Measurements from ENCODE around the gene CHGA.

The CHGA gene

DNA sequence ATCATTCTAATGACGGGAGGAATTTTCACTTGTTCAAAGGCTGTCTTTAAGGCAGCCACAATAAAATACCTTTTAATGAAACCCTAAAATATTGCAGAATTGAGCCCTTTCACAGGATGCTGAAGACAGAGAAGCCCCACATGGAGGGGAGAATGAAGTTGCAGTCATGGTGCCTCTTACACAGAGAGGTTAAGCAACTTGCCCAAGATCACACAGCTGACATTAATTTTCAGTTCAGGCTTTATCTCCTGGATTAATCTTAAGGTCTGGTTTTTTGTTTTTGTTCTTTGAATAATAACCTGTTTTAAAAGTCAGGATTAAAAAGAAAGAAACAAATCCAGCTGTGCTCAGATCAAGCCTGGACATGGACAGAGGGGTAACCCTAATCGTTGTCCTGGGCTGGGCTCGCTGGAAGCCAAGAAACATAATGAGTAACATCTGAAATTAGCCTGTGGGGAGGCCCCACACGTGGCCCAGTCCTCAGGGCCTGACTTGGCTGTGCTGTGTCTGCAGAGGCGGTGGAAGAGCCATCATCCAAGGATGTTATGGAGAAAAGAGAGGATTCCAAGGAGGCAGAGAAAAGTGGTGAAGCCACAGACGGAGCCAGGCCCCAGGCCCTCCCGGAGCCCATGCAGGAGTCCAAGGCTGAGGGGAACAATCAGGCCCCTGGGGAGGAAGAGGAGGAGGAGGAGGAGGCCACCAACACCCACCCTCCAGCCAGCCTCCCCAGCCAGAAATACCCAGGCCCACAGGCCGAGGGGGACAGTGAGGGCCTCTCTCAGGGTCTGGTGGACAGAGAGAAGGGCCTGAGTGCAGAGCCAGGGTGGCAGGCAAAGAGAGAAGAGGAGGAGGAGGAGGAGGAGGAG, 8.0 kb downstream of the CHGA start:
- DNase-seq (ENCODE audit: low read depth in 2 of 2): no peak

DNA sequence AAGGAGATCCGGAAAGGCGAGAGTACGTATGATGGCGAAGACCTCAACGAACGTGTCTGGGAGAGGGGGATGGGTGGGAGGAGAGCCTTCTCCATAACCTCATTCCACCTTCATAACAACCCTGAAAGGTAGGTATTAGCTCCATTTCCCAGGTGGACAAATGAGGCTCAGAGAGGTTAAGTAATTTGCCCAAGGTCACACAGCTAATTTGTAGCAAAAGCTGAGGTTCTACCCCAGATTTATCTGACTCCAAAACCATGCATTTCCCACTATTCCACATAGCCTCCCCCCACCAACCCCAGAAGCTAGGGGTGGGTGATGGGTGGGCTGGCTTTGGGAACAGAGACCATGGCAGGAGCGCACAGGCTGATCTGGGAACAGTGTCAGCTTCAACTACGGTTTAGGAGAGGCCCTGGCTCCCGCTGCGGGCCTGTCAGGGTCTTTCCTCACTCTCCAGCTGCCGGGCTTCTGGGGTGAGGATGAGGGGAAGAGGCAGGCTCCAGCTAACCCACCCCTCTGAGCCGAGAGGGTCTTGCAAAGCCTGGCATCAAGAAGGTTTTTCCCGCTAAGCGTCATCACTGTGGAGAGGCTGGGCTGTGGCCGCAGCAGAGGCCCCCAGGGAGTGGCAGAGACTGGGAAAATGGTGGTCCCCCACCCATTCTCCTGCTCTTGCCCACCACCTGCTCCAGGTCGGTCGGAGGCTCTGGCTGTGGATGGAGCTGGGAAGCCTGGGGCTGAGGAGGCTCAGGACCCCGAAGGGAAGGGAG, 8.9 kb downstream of the CHGA start:
- DNase-seq (ENCODE audit: low read depth in 2 of 2): no peak

DNA sequence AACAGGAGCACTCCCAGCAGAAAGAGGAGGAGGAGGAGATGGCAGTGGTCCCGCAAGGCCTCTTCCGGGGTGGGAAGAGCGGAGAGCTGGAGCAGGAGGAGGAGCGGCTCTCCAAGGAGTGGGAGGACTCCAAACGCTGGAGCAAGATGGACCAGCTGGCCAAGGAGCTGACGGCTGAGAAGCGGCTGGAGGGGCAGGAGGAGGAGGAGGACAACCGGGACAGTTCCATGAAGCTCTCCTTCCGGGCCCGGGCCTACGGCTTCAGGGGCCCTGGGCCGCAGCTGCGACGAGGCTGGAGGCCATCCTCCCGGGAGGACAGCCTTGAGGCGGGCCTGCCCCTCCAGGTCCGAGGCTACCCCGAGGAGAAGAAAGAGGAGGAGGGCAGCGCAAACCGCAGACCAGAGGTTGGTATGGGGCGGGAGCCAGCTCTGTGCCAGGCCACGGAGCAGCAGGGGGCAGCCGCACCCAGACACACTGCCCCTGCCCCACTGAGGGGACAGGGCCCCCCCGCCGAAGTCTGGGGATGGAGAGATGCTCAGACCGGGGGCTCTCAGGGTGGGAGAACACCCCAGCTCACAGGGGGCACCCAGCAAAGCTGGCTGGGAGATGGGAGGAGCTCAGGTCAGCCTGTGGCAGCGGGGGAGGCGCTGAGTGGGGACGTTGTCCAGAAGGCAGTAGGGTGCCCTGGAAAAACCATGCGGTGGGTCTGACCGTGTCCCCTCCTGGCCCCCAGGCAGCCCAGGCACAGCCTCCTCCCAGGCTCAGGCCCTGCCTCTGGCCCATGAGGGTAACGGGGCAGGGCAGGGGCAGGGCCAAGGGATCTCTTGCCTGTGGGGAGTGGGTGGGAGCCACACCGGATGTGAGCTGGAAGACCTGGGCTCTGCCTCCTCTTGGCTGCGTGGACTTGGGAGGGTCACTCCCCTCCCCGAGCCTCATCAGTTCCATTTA, 9.8 kb downstream of the CHGA start:
- DNase-seq (ENCODE audit: low read depth in 2 of 2): no peak

DNA sequence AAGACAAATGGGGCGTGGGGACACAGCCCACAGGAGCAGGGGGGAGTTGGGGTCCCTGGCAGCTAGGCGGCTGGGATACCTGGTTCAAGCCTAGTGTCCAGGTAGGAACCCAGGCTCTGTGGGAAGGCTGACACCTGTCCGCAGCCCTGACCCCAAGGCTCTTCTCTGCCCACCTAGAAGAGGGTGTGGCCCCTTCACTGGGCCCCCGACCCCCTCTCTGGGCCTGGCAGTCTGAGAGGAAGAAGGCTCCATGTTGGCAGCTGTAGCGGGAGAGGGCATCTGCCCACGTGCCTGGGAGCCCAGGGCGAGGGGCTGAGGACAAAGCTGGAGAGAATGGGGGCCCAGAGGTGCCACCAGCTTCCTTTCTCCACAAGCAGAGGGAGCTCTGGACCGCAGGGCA, 10.5 kb downstream of the CHGA start:
- no peak for DNase-seq (ENCODE audit: low read depth in 2 of 2)

DNA sequence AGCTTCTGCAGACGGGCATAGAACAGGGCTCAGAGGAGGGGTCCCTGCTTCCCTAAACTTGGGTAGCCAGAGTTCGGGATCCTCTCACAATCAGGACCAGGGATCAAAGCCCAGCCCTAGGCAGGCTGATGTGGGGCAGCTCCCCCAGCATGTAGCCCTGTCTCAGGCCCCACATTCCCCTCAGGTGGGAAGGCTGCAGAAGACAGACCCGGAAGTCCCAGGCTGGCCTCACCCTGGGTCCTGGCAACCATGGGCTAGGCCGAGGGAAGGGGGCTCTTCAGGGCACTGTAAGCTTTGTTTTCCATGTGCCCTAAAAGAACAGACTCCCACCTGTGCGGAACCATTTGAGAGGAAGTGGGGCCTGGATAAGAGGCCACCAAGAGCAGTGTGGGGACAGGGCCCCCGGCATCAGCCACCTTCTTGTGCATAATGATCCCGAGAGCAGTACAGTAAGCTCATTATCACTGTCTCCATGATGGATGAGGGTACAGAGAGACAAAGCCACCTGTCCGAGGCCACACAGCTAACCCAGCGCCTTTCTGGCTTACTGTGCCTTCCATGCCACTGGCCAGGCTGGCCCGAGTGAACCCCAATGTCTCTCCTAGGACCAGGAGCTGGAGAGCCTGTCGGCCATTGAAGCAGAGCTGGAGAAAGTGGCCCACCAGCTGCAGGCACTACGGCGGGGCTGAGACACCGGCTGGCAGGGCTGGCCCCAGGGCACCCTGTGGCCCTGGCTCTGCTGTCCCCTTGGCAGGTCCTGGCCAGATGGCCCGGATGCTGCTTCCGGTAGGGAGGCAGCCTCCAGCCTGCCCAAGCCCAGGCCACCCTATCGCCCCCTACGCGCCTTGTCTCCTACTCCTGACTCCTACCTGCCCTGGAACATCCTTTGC, 11.5 kb downstream of the CHGA start:
- DNase-seq (ENCODE audit: low read depth in 2 of 2): no peak

DNA sequence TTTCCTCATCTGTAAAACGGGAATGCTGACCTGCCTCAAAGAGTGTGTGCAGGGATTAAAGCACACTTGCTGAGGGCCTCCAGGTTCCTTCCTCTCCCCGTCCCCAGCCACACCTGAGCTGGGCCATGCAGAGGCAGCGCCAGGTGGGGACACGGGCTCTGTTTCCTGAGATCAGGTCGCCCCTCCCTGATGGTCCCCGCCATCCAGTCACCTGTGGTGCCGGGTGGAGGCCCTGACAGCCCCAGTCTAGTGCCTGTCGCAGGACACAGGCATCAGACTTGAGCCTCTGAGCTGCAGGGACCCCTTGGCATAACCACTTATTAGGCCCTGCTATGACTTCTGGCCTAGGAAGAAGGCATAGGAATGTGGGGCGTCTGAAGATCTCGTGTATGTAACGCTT, 12.5 kb downstream of the CHGA start:
- DNase-seq (ENCODE audit: low read depth in 2 of 2): no peak

DNA sequence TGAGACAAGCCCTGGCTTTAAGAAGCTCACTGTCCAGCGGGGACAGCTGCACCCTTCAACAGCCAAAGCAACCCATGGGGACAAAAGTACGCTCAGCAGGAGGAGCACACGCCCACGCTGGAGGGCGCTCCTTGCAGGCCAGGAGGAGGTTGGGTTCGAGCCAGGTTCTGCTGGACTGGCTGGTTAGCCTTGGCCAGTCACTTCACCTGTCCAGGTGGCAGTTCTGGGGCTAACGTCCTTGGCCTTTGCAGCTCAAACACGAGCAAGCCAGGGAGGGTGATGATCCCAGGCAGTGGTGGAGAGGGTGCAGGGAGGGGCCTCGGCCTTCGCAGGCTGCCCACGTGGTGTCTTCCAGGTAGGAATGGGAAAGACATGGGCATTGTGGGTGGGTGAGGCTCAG, 13.1 kb downstream of the CHGA start:
- no peak for DNase-seq (ENCODE audit: low read depth in 2 of 2)

DNA sequence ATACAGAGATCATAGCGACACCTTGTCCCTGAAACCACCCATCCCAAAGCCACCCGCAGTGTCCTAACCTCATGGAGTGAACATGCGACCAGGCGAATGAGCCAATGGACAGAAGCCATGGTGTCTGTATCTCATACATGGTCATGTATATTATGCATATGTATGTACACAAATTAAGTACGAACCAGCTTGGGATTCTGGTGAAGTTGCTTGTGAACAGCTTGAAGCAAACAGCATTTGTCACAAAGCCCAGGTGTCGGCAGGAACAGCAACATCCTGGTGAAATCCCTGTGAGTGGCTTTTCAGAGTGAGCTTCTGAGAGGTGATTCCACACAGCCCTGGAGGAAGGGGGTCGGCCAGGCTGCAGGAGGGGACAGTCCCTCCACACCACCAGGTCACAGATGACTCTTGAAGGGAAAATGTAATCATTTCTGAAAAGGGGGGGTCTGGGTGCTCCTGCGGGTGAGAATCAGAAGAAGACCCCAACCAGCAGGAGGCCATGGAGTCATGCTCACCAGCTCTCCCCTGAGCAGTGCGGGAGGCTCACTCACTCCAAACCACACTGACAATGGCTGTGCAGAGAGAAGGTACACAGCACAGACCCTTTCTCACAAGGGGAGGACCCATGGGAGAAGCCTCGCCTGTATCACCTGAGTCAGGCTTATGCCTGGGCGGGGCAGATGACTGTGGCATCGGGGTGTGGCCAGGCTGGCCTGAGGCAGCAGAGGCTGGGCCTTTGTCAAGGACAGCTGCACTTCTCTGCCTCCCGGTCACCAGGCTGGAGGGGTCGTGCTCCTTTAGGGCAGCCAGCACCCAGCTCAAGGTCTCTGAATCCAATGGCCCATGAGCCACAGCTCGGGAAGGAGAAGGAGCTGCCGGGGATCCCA, 14.3 kb downstream of the CHGA start:
- no peak for DNase-seq (ENCODE audit: low read depth in 2 of 2)

DNA sequence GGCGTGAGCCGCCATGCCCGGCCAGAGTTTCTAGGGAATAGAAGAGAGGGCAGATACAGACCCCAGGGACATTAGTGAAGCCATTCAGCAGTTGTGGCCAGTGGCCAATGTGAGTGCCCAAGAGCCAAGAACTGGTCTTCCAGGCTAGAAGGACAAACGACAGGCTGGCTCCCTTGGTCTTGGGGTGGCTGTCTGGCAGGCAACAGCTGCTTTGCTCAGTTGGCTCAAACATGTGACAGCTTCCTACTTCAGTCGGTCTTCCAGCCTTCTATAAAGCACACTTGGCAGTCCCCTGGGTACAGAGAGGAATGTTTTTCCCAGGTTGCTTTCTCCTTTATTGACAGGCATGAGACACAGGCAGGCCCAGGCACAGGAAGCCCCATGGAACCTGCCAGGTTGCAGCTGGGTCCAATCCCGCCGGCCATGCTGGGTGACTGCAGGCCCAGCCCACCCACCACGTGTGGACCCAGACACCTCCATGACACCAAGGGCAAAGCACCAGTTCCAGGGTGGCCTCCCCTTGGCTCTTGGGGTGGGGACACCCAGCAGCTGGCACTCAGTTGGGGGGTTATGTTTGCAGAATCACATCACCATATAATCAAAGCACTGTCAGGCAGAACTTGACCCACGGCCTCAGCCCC, 15.4 kb downstream of the CHGA start:
- DNase-seq (ENCODE audit: low read depth in 2 of 2): no peak

DNA sequence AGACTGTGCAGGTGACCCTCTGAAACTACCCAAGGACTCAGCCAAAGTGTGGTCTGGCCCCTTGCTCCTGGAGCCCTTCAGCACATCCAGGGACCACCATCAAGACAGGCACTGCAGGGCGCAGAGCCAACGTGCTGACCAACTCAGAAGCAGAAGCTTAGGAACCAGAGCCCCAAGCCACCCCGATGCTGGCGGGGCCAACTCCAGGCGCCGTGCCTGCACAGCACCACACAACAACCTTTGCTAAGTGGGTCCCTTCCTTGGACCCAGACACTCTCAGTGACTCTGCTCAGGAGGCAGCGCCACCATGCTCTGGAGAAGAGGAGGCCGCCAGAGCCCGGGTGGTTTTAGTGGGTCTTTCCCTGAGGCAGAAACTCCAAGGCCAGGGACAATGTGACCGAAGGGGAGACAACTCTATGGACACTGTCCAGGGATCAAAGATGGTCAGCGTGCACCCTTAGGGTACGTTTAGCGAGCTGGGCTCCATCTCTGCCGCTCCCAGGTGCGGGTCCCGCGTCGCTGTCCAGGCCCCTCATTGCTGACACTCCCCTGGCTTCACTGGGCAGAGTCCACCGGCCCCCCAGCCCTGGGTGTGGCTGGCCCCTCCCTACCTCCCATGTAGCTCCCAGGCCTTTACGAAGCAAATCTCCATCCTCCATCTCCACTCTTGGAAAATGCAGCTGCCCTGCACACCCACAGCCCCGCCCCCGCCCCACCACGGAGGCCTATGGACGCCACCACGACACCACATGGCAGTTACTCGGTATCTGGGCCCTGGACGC, 16.1 kb downstream of the CHGA start:
- no peak for DNase-seq (ENCODE audit: low read depth in 2 of 2)

DNA sequence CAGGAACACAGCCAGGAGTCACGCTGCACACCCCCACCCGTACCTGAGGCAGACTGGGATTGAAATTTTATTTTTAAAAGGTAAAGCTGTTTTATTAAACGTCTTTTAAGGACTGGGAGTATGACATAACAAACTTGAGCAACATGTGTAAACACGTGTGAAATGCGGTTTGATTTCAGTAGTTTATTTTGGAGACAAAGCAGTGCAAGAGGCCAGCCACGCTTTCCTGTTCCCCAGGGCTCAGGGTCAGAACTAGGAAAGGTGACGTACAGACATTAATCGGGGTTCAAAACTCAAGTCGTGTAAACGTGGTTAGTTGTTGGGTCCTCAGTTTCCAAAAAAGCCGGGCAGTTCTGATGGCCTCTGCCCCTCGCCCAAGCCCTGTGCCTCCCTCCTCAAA, 16.7 kb downstream of the CHGA start:
- no peak for DNase-seq (ENCODE audit: low read depth in 2 of 2)

DNA sequence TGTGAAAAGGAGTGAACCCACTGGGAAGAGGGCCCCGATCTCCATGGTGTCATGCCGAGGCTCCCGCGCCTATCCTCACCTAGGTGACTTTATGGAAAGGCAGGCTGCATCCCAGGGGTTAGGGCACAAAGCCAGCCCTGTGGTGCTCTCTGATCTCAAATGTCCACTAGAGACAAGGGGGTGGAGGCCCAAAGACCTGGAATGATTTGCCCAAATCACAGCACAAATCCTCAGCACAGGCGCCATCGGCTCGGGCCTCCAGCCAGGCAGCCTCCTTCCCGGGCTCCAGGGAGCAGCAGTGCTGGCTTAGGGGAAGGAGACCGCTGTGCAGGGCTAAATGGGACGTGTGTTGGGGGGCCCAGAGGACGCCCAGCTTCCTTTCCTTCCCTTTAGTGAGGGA, 17.6 kb downstream of the CHGA start:
- no peak for DNase-seq (ENCODE audit: low read depth in 2 of 2)

DNA sequence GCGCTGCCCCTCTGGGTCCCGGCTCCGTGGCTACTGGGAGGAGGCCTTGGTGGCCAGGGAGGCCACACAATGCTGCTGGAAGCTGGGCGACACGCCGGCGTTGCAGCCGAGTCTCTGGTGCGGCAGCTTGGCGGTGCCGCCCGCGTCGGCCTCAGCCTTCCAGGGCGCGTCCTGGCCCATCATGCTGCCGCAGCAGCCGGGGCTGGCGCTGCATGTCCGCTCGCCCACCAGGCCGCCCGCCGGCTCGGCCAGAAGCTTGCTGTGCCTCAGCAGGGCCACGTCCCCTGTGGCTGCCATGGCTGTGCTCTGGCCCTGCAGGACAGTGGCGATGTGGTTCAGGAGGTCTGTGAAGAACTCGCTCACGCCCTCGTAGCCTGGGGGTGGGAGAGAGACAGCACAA, 18.6 kb downstream of the CHGA start:
- DNase-seq (ENCODE audit: low read depth in 2 of 2): no peak

DNA sequence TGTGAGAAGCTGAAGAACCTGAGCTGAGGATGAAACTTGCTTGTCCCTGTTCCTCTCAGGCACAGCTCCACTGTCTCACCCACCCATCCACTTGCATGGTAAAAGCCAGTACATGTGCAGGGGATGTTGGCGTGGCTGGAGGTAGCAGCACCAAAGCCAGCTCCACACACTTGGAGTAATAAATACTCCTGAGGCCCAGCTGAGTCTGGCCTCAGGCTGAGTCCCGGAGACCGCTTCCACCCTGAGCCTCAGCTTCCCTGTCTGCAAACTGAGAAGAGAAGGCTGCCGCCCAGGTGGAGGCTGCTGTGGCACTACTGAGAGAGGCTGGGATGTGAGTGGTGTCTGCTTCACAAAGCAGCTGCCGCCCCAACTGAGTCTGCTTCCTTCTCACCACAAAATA, 19.2 kb downstream of the CHGA start:
- DNase-seq (ENCODE audit: low read depth in 2 of 2): no peak

DNA sequence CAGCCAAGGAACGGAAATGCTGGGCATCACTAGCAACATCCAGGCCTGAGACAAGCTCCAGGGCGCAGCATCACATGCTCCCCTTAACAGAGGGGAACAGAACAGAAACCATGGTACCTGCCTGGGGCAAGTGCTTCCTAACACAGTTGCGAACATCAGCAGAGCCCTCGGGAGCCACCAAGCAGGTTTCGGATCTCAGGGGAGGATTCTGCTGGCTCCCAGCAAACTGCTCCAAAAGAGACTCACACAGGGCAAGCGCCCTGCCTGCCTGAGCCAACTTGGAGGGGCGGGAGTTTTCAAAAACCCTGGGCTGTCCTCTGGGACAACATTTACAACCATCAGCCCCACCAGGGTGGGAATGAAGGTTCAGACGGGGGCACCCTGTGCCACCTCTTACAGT, 19.6 kb downstream of the CHGA start:
- DNase-seq (ENCODE audit: low read depth in 2 of 2): no peak

DNA sequence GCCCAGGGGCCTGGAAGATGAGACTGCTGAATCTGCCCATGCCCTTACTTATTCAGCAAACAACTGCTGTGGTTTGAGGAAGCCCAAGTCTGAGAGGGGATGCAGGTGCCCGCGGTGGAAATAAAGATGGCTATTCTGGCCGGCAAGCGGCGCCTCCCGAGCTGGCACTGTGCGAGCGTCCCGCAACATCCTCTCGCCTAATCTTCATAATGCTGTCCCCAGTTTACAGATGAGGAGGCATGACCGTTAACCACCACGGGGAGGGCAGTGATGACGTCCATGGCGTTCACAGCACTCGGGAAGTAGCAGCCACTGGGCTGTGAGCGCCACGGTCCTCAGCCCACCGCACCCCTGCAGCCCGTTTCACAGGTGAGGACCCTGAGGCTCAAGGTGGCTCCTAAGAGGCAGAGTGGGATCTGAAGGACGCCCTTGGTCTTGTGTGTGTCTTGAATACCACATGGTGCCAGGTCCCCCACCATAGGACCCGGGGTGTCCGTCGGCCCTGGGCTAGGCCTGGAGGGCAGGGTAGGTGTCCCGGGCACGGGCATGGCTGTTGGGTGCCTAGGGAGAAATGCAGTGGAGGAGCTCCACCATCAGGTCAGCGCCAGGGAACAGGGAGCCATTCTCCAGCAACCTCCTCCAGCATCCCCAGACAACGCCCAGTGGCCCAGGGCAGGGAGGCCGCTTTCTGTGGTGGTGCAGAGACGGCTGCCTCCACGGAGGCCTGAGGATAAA, 20.2 kb downstream of the CHGA start:
- DNase-seq (ENCODE audit: low read depth in 2 of 2): no peak

DNA sequence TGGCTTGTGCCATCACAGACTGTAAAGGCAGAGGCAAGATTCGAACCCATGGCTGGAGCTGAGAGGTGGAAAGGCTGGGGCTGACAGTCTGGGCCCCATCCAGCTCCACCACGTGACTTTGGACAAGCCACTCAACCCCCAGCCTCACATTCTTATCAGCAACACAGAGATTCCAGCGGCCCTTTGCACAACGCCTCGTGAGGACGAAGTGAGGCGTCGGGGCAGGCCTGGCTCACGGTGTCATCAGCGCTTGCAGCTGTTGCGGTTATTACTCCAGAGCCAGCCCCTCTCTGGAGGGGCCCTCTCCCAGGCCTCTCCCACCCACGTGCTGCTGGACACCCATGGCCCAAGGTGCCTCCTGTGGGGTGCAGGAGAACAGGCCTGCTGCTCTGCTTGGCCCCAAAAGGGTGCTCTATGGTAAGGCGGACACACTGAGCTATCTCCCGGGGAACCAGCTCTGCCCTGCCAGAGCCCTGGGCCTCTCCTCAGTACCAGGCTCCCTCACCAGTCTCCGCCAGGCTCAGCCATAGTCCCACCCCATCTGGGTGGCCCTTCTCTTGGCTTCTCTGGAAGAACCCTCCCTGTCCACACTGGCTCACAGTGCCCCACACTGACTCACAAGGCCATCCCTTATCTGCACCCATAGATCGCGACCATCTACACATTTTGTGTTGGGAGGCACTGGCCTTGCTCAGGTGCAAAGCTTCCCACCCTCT, 21.1 kb downstream of the CHGA start:
- no peak for DNase-seq (ENCODE audit: low read depth in 2 of 2)

All from stimulated activated CD4-positive, alpha-beta T cell treated with anti-CD3 and anti-CD28 coated beads, Interleukin-1b, Interleukin-23, amount 100 ng/mL, for 1 hour (primary cell).